CD4-positive, CD25-positive, alpha-beta regulatory T cell (primary cell): ENCODE results near the gene SPI1. TPM values are rescaled to one million over a fixed set of nuclear protein-coding genes. Genes with fewer than 3 reads are reported as not detected.
A peak's percentile ranks its signal among the peaks of the same experiment; 100 is the strongest.

Source experiments
- ATAC-seq, 2 donors: fragments of 150-1000 bp; cut with Tn5 transposase; one replicate each; pipeline ENCODE4 v1.10.0; 2021; ENCODE audit warnings: low read depth in 2 of 2, moderate number of reproducible peaks in 2 of 2, moderate library complexity in 1 of 2
- DNase-seq, 3 donors: peaks; one replicate each; pipeline versions ENCODE4 v3.0.0 to v3.0.0-alpha.2; 2012 to 2022; ENCODE audit warnings: mixed read lengths in 1 of 3
- H3K27ac ChIP-seq: one replicate; pipeline ENCODE4 v1.7.0; 2013; ENCODE audit warnings: mild to moderate bottlenecking, low read length; ENCODE audit not compliant: insufficient read depth, poor library complexity, severe bottlenecking
- H3K27me3 ChIP-seq: one replicate; pipeline ENCODE4 v1.7.0; 2013; ENCODE audit warnings: low read length; ENCODE audit not compliant: control insufficient read depth, insufficient read depth
- H3K36me3 ChIP-seq: one replicate; pipeline ENCODE4 v1.7.0; 2013; ENCODE audit warnings: mild to moderate bottlenecking, low read length, moderate library complexity; ENCODE audit not compliant: control insufficient read depth, insufficient read depth
- H3K4me1 ChIP-seq: 2 replicates; pipeline ENCODE4 v1.7.0; 2013; ENCODE audit warnings: mild to moderate bottlenecking, low read length; ENCODE audit not compliant: insufficient read depth, control insufficient read depth, poor library complexity, severe bottlenecking
- H3K4me3 ChIP-seq: one replicate; pipeline ENCODE4 v1.7.0; 2013; ENCODE audit warnings: low read depth, mild to moderate bottlenecking, low read length, moderate library complexity
- H3K9me3 ChIP-seq, 2 experiments: 1 replicate in 1 of 2; 2 replicates in 1 of 2; pipeline ENCODE4 v1.7.0; 2013; ENCODE audit warnings: low read length in 2 of 2, mild to moderate bottlenecking in 1 of 2, moderate library complexity in 1 of 2; ENCODE audit not compliant: control insufficient read depth in 2 of 2
- H3K27ac Mint-ChIP-seq, 3 donors: one replicate each; pipeline ENCODE4 v1.8.0; 2020 to 2022; ENCODE audit warnings: mild to moderate bottlenecking in 3 of 3, mixed read lengths in 3 of 3, moderate library complexity in 2 of 3
- H3K27me3 Mint-ChIP-seq: one replicate; pipeline ENCODE4 v1.8.0; 2022; ENCODE audit warnings: mild to moderate bottlenecking, mixed read lengths
- H3K36me3 Mint-ChIP-seq: one replicate; pipeline ENCODE4 v1.8.0; 2020; ENCODE audit warnings: mixed read lengths
- H3K4me1 Mint-ChIP-seq, 4 donors: one replicate each; pipeline ENCODE4 v1.8.0; 2020 to 2022; ENCODE audit warnings: mixed read lengths in 4 of 4, mild to moderate bottlenecking in 1 of 4
- H3K4me3 Mint-ChIP-seq, 4 donors: one replicate each; pipeline ENCODE4 v1.8.0; 2020 to 2022; ENCODE audit warnings: mild to moderate bottlenecking in 4 of 4, mixed read lengths in 4 of 4, moderate library complexity in 3 of 4
- H3K9me3 Mint-ChIP-seq, 7 donors: one replicate each; pipeline ENCODE4 v1.8.0; 2020 to 2022; ENCODE audit warnings: mixed read lengths in 7 of 7, mild to moderate bottlenecking in 3 of 7, moderate library complexity in 2 of 7
- polyA plus RNA-seq, 4 donors: library from polyadenylated mRNA; unstranded; fragments of 300-500 nt; fragmentation: Illumina TruSeq; gene quantifications; one replicate each; pipeline ENCODE4 v1.2.3, GENCODE V29; 2021
- total RNA-seq: library from RNA; stranded (reverse); gene quantifications from one replicate; pipeline ENCODE4 v1.2.3, GENCODE V29; 2022

The SPI1 gene
- total and polyA plus RNA-seq, 5 donors from 2014 or later: 0.13 to 0.57 (median 0.41) TPM; not detected in 2

GRCh38 chr11:47394050-47394321, 15.6 kb upstream of the SPI1 start:
- no peaks in the 10 kb centered on the region for H3K36me3 ChIP-seq
- no peak overlapping the region for H3K4me3 ChIP-seq
- H3K27me3 Mint-ChIP-seq: no peaks in the 10 kb centered on the region
- H3K4me1 Mint-ChIP-seq: peaks cover 0 to 78% (median 18%) of the 10 kb centered on the region in 4 donors
- ATAC-seq (no peak), DNase-seq (no peak)
- H3K9me3 ChIP-seq: no peaks in the 10 kb centered on the region
- H3K9me3 Mint-ChIP-seq: no peaks in the 10 kb centered on the region
- H3K36me3 Mint-ChIP-seq: no peaks in the 10 kb centered on the region
- H3K27me3 ChIP-seq: no peaks in the 10 kb centered on the region
- H3K4me1 ChIP-seq: peaks cover 44% of the 10 kb centered on the region
- H3K27ac Mint-ChIP-seq: peak overlapping the region; percentile 87 to 98 (median 89)
- H3K4me3 Mint-ChIP-seq: peak overlapping the region in 2 of 4 donors; percentile 54 to 81
- peak overlapping the region; percentile 84 for H3K27ac ChIP-seq

- H3K4me1 Mint-ChIP-seq: peaks cover 0 to 79% (median 18%) of the 10 kb centered on the region in 4 donors
- no peaks in the 10 kb centered on the region for H3K9me3 Mint-ChIP-seq
- Histone ChIP-seq H3K36me3 (no peaks in the 10 kb centered on the region), H3K27me3 (no peaks in the 10 kb centered on the region), H3K27ac (no peak overlapping the region), H3K4me3 (no peak overlapping the region), H3K4me1 (peaks cover 44% of the 10 kb centered on the region), H3K9me3 (no peaks in the 10 kb centered on the region)
- no peaks in the 10 kb centered on the region for H3K27me3 Mint-ChIP-seq
- H3K4me3 Mint-ChIP-seq: peak overlapping the region in 2 of 4 donors; percentile 81 to 88
- no peaks in the 10 kb centered on the region for H3K36me3 Mint-ChIP-seq
- DNase-seq (no peak), ATAC-seq (no peak)
- peak overlapping the region; percentile 63 to 89 (median 87) for H3K27ac Mint-ChIP-seq
Observed at GRCh38 chr11:47393163-47394049, 15.1 kb upstream of the SPI1 start.

- no peak for ATAC-seq
- no peak overlapping the region for H3K4me3 Mint-ChIP-seq
- H3K27me3 ChIP-seq: no peaks in the 10 kb centered on the region
- H3K4me1 ChIP-seq: peaks cover 44% of the 10 kb centered on the region
- peaks cover 0 to 77% (median 16%) of the 10 kb centered on the region in 4 donors for H3K4me1 Mint-ChIP-seq
- no peak overlapping the region for H3K4me3 ChIP-seq
- H3K9me3 Mint-ChIP-seq: no peaks in the 10 kb centered on the region
- no peaks in the 10 kb centered on the region for H3K9me3 ChIP-seq
- H3K36me3 Mint-ChIP-seq: no peaks in the 10 kb centered on the region
- no peaks in the 10 kb centered on the region for H3K27me3 Mint-ChIP-seq
- no peak overlapping the region for H3K27ac ChIP-seq
- no peaks in the 10 kb centered on the region for H3K36me3 ChIP-seq
- peak overlapping the region; percentile 51 to 74 (median 69) for H3K27ac Mint-ChIP-seq
- no peak for DNase-seq
Observed at GRCh38 chr11:47392546-47393162, 14.3 kb upstream of the SPI1 start.

- H3K27me3 ChIP-seq: no peaks in the 10 kb centered on the region
- peaks cover 44% of the 10 kb centered on the region for H3K4me1 ChIP-seq
- no peaks in the 10 kb centered on the region for H3K36me3 Mint-ChIP-seq
- no peak overlapping the region for H3K27ac ChIP-seq
- H3K9me3 ChIP-seq: no peaks in the 10 kb centered on the region
- ATAC-seq (no peak), DNase-seq (no peak)
- no peaks in the 10 kb centered on the region for H3K36me3 ChIP-seq
- no peaks in the 10 kb centered on the region for H3K27me3 Mint-ChIP-seq
- H3K9me3 Mint-ChIP-seq: no peaks in the 10 kb centered on the region
- no peak overlapping the region for H3K4me3 ChIP-seq
- H3K4me1 Mint-ChIP-seq: peaks cover 0 to 73% (median 12%) of the 10 kb centered on the region in 4 donors
- H3K27ac Mint-ChIP-seq: peak overlapping the region; percentile 46 to 74 (median 69)
- peak overlapping the region in 1 of 4 donors; percentile 8 for H3K4me3 Mint-ChIP-seq
Observed at GRCh38 chr11:47391711-47392432, 13.5 kb upstream of the SPI1 start.

GRCh38 chr11:47391077-47391583, 12.8 kb upstream of the SPI1 start:
- Histone ChIP-seq H3K36me3 (no peaks in the 10 kb centered on the region), H3K27me3 (no peaks in the 10 kb centered on the region), H3K4me3 (no peak overlapping the region), H3K27ac (no peak overlapping the region), H3K9me3 (no peaks in the 10 kb centered on the region), H3K4me1 (peaks cover 42% of the 10 kb centered on the region)
- Mint-ChIP-seq H3K4me1 (peaks cover 0 to 70% (median 12%) of the 10 kb centered on the region in 4 donors), H3K27ac (peak overlapping the region; percentile 36 to 95 (median 73)), H3K27me3 (no peaks in the 10 kb centered on the region), H3K36me3 (no peaks in the 10 kb centered on the region), H3K4me3 (no peak overlapping the region), H3K9me3 (no peaks in the 10 kb centered on the region)
- peak in 1 of 2 donors; percentile 13 for ATAC-seq
- DNase-seq: no peak

GRCh38 chr11:47390422-47390760, 12.0 kb upstream of the SPI1 start:
- H3K27ac ChIP-seq: no peak overlapping the region

GRCh38 chr11:47389577-47390421, 11.5 kb upstream of the SPI1 start:
- ATAC-seq (no peak), DNase-seq (no peak)
- Histone ChIP-seq H3K27me3 (no peaks in the 10 kb centered on the region), H3K4me1 (peaks cover 29% of the 10 kb centered on the region), H3K36me3 (no peaks in the 10 kb centered on the region), H3K9me3 (no peaks in the 10 kb centered on the region), H3K27ac (no peak overlapping the region), H3K4me3 (no peak overlapping the region)
- Mint-ChIP-seq H3K36me3 (no peaks in the 10 kb centered on the region), H3K4me1 (peaks cover 0 to 57% (median 9%) of the 10 kb centered on the region in 4 donors), H3K9me3 (no peaks in the 10 kb centered on the region), H3K27me3 (no peaks in the 10 kb centered on the region), H3K4me3 (peak overlapping the region in 1 of 4 donors; percentile 71), H3K27ac (peak overlapping the region; percentile 38 to 75 (median 73))

More at GRCh38 chr11:47390422-47390760, 12.0 kb upstream of the SPI1 start:
- no peaks in the 10 kb centered on the region for H3K27me3 ChIP-seq
- Mint-ChIP-seq H3K4me3 (no peak overlapping the region), H3K4me1 (peaks cover 0 to 63% (median 9%) of the 10 kb centered on the region in 4 donors), H3K36me3 (no peaks in the 10 kb centered on the region), H3K9me3 (no peaks in the 10 kb centered on the region), H3K27me3 (no peaks in the 10 kb centered on the region), H3K27ac (peak overlapping the region in 2 of 3 donors; percentile 73 to 75)
- H3K9me3 ChIP-seq: no peaks in the 10 kb centered on the region
- H3K4me1 ChIP-seq: peaks cover 35% of the 10 kb centered on the region
- ATAC-seq (no peak), DNase-seq (no peak)
- no peak overlapping the region for H3K4me3 ChIP-seq
- H3K36me3 ChIP-seq: no peaks in the 10 kb centered on the region
